Progenitor cell of endocrine pancreas (in vitro differentiated cells): ENCODE data around the gene FLT3. TPM values are rescaled to one million over a fixed set of nuclear protein-coding genes. Genes with fewer than 3 reads are reported as not detected.

ENCODE experiments used
- DNase-seq: peaks from one replicate; pipeline ENCODE4 v3.0.0; 2021; ENCODE audit warnings: low spot score; ENCODE audit not compliant: unreplicated experiment
- H3K27ac Mint-ChIP-seq: 2 replicates; pipeline ENCODE4 v1.8.0; 2021; ENCODE audit warnings: mild to moderate bottlenecking, moderate library complexity, mixed read lengths
- H3K27me3 Mint-ChIP-seq: 2 replicates; pipeline ENCODE4 v1.8.0; 2021; ENCODE audit warnings: mixed read lengths
- H3K36me3 Mint-ChIP-seq: 2 replicates; pipeline ENCODE4 v1.8.0; 2022; ENCODE audit warnings: mixed read lengths; ENCODE audit not compliant: insufficient read depth
- H3K4me1 Mint-ChIP-seq: 2 replicates; pipeline ENCODE4 v1.8.0; 2021; ENCODE audit warnings: low read depth, mixed read lengths
- H3K4me3 Mint-ChIP-seq: 2 replicates; pipeline ENCODE4 v1.8.0; 2021; ENCODE audit warnings: low read depth, mild to moderate bottlenecking, moderate library complexity, mixed read lengths
- H3K9me3 Mint-ChIP-seq: 2 replicates; pipeline ENCODE4 v1.8.0; 2021; ENCODE audit warnings: low read depth, mixed read lengths
- total RNA-seq: library from RNA; stranded (reverse); gene quantifications from 2 replicates; pipeline ENCODE4 v1.2.1, GENCODE V29; 2021
- TF ChIP-seq, protein P1 (sequence below): fragments of 200-600 bp; sonication (generic); IDR thresholded peaks from one replicate; pipeline ENCODE4 v1.5.0; 2021; ENCODE audit warnings: antibody characterized with exemption, mild to moderate bottlenecking; ENCODE audit not compliant: unreplicated experiment

The FLT3 gene
- total RNA-seq, 1 donor from 2014 or later = 0.17 TPM

DNA sequence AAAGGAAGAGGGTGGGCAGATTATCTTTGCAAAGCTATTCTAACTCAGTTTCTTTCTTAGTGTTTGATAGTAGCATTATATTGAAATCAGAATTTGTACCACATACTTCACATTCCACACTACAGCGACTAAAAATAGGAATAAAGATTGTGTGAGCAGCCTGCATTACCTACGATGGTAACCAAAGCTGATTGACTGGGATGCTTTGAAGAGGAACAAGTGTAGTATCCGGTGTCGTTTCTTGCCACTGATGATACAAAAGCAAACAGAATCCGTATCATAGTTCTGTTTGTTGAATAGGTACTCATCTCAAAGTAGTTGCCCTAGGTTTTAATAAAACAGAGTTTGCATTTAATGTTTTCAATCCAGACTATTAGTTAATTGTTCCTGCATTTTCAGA lies 51.2 kb downstream of the FLT3 start:
- Mint-ChIP-seq H3K9me3 (no peaks in the 10 kb centered on the region), H3K4me1 (peaks cover 10% of the 10 kb centered on the region), H3K27me3 (no peaks in the 10 kb centered on the region), H3K36me3 (no peaks in the 10 kb centered on the region), H3K4me3 (no peak overlapping the region), H3K27ac (no peak overlapping the region)
- no peak for DNase-seq
- TF ChIP-seq, protein P1, sequence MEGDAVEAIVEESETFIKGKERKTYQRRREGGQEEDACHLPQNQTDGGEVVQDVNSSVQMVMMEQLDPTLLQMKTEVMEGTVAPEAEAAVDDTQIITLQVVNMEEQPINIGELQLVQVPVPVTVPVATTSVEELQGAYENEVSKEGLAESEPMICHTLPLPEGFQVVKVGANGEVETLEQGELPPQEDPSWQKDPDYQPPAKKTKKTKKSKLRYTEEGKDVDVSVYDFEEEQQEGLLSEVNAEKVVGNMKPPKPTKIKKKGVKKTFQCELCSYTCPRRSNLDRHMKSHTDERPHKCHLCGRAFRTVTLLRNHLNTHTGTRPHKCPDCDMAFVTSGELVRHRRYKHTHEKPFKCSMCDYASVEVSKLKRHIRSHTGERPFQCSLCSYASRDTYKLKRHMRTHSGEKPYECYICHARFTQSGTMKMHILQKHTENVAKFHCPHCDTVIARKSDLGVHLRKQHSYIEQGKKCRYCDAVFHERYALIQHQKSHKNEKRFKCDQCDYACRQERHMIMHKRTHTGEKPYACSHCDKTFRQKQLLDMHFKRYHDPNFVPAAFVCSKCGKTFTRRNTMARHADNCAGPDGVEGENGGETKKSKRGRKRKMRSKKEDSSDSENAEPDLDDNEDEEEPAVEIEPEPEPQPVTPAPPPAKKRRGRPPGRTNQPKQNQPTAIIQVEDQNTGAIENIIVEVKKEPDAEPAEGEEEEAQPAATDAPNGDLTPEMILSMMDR = no peak

DNA sequence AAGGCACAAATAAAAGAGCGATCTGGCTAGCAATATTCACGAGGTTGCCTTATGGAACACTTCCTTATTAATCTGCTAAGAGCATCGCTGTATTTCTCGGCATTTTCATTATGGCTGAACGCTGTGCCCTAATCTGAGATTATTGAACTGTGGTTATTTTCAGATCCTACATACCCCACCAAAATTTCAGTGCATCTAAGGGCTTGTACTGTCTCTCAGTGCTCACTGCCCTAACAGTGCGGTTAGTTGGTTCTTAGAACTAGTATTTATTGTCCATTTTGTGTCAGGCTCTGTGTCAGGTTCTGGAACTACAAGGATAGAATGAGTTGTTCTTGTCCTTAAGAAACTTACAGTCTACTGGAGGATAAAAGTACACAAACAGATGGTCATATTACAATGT lies 51.6 kb downstream of the FLT3 start:
- no peaks in the 10 kb centered on the region for H3K36me3 Mint-ChIP-seq
- peaks cover 10% of the 10 kb centered on the region for H3K4me1 Mint-ChIP-seq
- no peak overlapping the region for H3K4me3 Mint-ChIP-seq
- TF ChIP-seq, protein P1 = no peak
- no peak overlapping the region for H3K27ac Mint-ChIP-seq
- no peaks in the 10 kb centered on the region for H3K9me3 Mint-ChIP-seq
- no peak for DNase-seq
- no peaks in the 10 kb centered on the region for H3K27me3 Mint-ChIP-seq

DNA sequence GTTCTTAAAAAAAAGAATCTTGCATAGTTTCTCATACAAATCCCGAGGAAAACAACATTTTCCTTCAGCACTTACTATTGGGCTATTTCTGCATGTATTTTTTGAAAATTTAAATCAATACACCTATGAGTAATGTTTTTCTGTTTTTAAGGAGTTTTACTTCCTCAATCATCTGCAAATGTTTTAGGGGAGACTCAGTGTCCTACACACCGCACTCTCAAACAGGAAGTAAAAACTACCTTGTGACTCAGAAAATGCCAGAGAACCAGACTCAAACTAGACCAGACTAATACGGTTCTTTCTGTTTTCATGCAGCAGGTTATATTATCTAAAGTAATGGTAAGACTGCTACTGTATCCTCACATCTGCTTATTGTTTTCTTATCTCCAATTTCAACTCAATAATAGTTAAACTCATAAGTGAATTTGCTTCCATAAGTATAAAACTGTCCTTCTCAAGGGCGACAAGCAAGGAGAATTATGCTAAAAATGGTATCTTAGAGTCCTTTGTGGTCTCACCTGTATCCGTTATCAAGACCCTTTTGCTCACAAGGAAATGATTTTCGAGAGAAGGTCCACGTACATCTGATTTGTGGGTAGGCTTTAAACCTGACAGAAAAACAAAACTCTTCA lies 52.5 kb downstream of the FLT3 start:
- no peak overlapping the region for H3K27ac Mint-ChIP-seq
- H3K36me3 Mint-ChIP-seq = no peaks in the 10 kb centered on the region
- peaks cover 10% of the 10 kb centered on the region for H3K4me1 Mint-ChIP-seq
- H3K9me3 Mint-ChIP-seq = no peaks in the 10 kb centered on the region
- TF ChIP-seq, protein P1 = no peak
- no peak for DNase-seq
- no peak overlapping the region for H3K4me3 Mint-ChIP-seq
- H3K27me3 Mint-ChIP-seq = peaks cover under 1% of the 10 kb centered on the region

DNA sequence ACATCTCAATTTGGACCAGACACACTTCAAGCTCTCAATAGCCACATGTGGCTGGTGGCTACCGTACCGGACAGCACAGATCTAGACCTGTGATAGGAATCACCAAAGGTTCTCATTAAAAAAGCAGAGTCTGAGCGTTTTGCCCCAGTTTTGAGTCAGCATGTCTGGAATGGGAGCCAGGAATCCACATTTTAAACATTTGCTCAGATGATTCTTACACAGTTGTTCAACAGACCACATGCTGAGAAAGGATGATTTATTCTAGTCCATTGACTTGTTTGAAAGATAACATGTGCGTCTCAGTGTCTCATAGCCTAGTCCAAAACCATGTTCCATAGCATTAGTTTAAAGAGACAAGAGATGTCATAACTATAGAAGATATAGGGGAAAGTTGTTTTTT lies 53.4 kb downstream of the FLT3 start:
- H3K4me3 Mint-ChIP-seq = no peak overlapping the region
- DNase-seq = no peak
- no peak overlapping the region for H3K27ac Mint-ChIP-seq
- no peaks in the 10 kb centered on the region for H3K36me3 Mint-ChIP-seq
- H3K9me3 Mint-ChIP-seq = no peaks in the 10 kb centered on the region
- peaks cover 10% of the 10 kb centered on the region for H3K4me1 Mint-ChIP-seq
- H3K27me3 Mint-ChIP-seq = peaks cover 2% of the 10 kb centered on the region
- TF ChIP-seq, protein P1 = no peak

DNA sequence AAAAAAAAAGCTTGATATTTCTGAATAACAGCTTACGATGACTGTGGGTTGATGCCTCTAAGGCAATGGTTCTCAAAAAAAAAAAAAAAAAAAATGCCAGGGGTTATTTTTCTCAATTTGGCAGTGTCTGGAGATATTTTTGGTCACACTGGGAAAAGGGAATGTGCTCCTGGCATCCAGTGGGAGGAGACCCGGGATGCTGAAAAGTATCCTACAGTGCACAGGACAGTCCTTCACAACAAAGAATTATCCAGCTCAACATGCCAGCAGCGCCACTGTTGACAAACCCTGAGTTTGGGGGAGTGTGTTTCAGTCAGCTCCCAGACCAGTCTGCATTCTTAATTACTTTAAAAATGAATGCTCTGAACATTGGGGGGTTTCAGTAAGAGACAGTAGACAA lies 54.5 kb downstream of the FLT3 start:
- Mint-ChIP-seq H3K9me3 (no peaks in the 10 kb centered on the region), H3K27ac (no peak overlapping the region), H3K36me3 (no peaks in the 10 kb centered on the region), H3K4me3 (no peak overlapping the region), H3K4me1 (peaks cover 10% of the 10 kb centered on the region), H3K27me3 (peaks cover 2% of the 10 kb centered on the region)
- TF ChIP-seq, protein P1 = no peak
- no peak for DNase-seq
